Stimulated activated CD8-positive, alpha-beta memory T cell treated with anti-CD3 and anti-CD28 coated beads, Interleukin-7, amount 100 ng/mL, for 1 hour (primary cell): ENCODE data around the gene MRO.
"Not testable (repeated sequence)": the region's sequence is repeated elsewhere in the genome, so short reads cannot be mapped to it uniquely, and the experiment has no call there.

Experiments used
- DNase-seq, 2 donors: peaks; one replicate each; pipeline ENCODE4 v3.0.0-alpha.2; 2020; ENCODE audit warnings: low read depth in 2 of 2

The MRO gene

DNA sequence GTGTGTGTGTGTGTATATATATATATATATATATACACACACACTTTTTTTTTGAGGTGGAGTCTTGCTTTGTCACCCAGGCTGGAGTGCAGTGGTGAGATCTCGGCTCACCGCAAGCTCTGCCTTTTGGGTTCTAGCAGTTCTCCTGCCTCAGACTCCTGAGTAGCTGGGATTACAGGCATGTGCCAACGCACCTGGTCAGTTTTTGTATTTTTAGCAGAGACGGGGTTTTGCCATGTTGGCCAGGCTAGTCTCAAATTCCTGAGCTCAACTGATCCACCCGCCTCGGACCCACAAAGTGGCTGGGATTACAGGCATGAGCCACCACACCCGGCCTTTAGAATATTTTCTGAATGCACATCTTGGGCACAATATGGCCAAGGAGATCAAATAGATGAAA is 13.7 kb upstream of the MRO start:
- not testable (repeated sequence) for DNase-seq

DNA sequence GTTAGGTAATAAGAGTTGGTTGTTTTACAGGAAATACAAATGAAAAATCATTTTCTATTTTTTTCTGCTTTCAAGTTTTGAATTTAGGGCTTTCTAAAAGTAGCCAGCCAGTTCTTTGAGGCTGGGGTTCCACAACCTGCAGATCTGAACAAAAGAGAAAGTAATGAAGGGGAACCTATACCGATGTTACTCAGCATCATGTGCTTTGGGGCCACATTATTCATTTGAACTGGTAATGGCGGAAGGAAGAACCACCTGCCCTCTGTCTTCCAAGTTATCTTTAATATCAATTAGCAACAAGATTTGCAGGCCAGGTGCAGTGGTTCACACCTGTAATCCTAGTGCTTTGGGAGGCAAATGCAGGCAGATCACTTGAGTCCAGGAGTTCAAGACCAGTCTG is 12.9 kb upstream of the MRO start:
- no peak for DNase-seq

DNA sequence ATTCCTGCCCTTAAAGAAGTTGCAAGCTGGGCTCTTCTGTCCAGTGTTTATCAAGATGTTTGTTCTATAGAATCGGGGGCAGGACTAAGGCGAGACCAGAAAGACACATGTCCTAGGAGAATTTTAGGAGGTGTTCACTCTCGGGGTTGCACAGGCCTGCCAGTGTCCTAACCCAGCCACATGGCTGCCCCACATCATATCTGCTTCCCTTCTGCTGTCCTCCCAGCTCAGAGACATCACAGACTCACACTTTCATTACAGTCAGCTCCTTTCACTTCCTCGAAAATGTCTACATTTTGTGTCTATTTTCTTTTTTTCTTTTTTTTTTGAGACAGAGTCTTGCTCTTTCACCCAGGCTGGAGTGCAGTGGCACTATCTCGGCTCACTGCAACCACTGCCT is 10.7 kb upstream of the MRO start:
- DNase-seq, result no peak

DNA sequence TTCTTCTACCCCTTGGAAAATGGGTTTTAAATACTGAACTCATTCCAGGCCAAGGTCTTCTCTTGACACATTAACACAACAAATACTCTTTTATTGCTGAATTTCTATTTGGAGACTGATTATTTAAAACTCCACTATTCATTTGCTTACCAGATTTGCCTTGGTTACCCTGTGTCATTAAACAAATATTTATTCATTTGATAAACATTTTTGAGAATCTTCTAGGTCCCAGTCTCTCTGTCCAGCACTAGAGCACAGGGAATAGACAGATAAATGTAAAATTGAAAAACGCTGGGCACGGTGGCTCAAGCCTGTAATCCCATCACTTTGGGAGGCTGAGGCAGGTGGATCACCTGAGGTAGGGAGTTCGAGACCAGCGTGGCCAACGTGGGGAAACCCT is 9.8 kb upstream of the MRO start:
- no peak for DNase-seq

DNA sequence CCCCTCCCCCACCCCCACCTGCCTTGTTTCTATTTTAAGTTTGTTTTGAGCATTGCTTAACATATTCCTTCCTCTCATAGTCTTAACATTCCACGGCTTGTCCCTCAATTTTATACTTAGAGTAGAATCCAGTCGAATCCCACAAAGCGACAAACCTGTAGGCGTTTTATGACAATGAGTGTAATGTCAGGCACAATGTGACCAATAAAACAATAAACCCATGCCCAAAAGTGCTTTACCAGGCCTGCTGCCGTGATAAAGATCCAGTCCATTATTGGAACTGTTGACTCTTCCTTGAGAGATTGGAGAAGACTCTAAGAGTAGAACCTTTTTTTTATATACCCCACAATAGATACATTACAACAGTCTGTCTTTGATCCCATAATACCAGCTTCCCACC is 6.2 kb upstream of the MRO start:
- DNase-seq, result no peak

DNA sequence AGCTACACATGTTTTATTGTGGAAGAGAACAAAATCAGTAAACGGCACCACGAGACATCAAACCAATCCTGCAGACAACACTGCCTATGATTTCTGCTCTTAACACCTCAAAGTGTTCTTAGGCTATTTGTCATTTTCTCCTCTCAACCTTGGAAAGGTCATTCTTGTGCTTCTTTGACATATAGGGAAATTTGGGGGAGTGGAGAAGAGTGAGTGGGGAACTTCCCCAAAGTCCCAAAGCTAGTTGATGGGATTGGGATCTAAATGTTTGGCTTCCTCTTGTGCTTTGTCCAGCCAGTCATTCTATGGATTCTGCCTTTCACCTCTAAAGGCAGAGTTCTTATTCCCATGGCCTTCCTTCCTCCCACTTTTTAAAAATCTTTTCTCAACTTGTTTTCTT is 5.8 kb upstream of the MRO start:
- DNase-seq, result no peak

DNA sequence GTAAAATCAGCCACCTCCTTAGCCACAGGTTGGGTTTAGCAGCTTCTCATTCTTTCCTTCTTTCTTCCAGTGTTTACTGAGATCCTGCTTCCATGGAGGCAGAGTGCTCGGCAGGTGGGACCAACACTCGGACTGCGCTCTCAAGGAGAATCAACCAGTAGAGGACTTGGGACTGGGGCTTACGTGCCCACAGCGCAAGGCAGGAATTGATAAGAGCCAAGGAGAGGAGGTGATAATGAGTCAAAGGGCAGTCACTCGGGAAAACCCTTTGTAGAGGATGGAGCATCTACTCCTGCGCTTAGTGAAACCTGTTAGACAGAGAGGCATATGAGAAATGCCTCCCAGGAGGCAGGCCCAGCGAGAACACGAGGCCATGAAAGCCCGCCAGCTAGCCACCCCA is 2.9 kb upstream of the MRO start:
- DNase-seq, result no peak

DNA sequence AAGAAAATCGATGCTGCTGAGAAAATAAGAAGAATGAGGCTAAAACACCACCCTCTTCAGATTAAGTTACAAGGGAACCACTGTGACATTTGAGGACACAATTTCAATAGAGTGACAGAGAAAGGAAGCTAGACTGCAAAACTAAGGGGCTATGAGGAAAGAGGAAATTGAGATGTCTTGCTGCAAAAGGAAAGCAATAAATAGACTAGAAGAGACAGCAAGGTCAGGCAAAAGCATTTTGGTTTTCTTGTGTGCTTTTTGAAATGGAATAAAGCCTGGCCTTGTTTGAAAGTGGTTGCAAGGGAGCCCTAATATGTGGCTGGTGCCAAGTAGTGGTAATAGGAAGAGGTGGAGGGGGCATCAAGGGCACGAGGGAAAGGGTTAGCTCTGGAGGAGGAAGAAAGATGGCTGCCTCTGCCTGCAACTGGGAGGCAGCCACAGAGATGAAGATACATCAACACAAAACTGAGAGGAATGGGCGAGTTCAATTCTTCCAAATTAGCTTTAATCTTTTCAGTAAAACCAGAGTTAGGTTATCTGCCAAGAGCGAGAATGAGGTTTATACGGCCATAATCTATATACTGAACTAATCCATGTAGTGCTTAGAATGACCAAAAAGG is 1.2 kb upstream of the MRO start:
- DNase-seq, result no peak

DNA sequence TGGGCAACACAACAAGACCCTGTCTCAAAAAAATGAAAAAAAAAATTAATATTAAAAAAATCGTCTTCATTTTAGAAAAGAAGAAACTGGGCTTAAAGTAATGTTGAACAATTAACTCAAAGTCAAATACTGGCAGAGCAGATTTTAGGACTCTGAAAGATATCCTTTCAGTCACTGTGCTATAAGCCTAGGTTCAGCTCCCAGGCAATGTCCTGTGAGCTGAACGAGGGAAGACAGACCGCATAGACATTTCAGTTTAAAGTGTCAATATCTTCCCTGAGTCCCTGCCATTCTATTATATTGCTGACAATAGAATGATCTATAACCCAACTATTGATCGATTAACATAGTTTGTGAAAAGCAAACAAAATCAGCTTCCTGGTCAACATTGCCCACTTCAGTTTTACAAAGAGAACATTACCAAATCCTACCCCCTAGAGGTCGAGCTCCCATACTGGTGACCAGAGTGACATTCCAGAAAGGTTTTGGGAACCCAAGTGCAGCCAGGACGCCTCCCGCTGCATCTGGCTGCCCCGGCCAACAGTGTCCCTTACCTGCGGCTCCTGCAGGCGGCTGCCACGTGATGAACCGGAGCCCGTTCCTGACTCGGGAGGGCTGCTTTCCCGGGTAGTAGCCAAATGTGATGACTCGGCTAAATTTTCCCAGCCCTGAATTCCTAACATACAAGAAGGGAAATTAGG is 639 bp downstream of the MRO start:
- DNase-seq, result no peak

DNA sequence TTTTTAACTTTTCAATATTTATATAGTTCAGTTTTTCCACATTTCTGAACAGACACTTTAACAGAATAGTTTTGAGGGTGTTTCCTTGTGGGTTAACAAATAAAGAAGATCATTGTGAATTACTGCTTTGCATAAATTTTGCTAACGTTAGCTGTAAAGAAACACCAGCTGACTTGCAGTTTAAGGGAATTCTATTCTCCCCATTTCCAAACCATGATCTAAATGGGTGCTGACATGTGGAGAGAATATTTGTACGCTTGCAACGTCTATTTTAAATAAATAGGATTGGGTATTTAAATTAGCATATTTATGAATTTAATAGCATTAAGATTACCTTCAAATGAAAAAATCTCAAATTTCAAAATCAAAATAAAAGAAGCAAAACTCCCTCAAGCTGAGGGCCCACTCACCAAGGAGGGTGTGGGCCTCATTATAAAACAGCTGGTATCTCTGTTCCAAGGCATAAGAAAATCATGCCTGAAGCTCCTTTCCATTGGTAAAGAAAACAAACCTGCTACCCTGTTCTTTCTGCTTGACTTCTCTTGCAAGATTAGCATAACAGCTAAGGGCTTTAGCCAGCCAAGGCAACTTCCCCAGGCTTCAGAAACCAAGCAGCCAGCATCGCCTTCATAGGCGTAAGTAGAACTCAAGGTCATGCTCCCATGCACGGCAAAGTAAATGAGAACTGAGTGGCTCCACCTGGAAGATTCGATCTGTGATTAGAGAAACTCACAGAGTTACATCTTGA is 3.2 kb downstream of the MRO start:
- no peak for DNase-seq

DNA sequence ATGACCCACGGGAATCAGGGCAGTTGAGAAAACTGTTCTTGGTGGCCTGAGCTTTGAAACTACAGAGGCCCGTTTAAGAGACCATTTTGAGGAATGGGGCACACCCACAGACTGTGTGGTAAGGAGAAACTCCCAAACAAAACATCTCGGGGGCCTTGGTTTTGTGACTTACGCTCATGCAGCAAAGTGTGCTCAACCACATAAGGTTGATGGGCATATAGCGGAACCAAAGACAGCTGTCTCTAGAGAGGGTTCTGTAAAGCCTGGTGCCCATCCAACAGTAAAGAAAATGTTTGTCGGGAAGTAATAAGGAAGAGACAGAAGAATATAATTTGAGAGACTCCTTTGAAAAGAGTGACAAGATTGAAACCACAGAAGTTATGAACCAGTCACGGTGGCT is 5.4 kb downstream of the MRO start:
- DNase-seq, result no peak

DNA sequence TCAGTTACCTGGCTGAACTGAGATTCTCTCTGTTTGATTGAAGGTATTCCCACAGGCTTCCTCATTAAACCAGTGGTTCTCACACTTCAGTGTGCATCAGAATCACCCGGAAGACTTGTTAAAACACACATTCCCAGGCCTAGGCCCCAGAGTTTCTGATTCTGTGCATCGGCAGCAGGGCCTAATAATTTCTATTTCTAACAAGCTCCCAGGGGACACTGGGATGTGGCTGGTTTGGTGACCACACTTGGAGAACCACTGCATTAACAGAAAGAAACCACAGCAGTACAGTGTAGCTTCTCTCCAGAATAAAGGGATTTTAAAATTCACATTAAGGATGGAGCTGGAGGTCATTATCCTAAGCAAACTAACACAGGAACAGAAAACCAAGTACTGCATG is 6.5 kb downstream of the MRO start:
- DNase-seq, result no peak

DNA sequence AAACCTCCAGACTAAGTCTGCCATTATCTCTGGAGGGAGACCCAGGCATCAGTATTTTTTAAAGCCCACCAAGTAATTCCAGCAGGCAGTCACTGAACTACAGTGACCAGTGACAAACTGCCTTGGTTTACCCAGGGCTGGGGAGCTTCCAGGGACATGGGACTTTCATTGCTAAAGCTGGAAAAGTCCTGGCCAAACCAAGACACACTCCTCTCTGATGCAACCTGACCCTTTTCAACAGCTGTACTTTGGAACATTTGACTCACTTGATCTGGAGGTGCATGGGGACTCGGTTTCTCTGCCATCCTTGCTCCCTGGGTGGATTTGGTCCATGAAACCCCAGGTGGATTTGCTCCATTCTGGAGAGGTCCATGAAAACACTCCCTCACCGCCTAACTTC is 7.0 kb downstream of the MRO start:
- no peak for DNase-seq

DNA sequence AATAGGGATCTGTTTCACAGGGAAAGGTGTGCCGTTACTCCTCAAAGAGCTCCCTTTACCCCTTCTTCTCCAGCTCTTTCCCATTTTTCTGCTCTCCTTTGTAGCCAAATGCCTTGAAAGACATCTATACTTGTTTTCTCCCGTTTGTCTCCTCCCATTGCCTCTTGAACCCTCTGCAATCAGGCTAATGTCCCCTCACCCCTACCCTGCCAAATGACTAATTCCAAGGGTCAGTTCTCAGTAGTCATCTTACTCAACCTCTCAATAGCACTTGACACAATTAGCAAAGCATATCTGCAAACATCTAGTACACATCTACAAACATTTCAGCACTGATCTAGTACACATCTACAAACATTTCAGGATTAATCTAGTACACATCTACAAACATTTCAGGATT is 12.6 kb downstream of the MRO start:
- DNase-seq, result no peak

DNA sequence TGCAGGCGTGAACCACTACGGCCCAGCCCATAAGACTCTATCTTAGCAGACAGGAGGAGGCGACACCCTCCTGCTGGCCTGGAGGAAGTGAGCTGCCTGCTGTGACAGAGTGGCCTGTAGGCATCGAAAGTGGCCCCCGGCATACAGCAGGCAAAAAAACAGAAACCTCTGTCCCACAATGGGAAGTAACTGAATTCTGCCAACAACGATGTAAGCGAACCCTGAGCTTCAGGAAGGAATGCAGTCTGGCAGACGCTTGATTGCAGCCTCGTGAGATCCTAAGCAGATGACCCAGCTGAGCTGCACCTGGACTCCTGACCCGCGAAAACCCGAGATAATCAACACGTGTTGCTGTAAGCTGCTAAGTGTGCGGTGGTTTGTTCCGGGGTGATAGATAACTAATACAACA is 13.6 kb downstream of the MRO start:
- DNase-seq, result no peak

DNA sequence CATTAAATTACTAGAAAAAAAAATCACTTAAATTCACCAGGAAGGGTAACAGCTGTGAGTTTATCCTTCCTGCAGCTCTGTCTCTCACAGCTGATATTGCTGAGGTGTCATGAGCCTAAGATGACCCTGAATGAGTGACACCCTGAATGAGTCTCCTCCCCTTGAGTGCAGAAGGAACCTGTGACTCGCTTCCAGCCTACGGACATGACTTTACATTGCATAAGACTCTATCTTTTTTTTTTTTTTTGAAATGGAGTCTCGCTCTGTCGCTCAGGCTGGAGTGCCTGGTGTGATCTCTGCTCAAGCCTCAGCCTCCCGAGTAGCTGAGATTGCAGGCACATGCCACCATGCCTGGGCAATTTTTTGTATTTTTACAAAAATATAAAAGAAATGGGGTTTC is 14.1 kb downstream of the MRO start:
- DNase-seq, result no peak

DNA sequence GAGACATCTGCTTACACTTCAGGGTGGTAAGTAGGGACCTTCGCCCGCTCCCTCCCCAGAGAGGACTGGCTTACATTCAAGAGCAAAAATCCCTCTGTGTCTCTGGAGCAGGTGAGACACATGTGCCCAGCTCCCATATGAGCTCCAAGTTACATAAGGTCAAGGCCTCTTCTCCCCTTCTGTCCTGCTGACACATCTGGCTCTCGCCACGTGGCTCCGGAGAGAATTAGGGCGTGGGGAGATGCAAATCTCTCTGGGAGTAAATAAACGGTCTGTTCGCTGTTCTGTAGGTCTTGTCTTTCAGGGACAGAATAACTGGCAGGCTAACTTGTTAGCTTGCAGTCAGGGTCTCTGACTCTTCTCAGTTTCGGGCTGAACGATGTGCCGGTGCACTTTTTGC is 16.2 kb downstream of the MRO start:
- DNase-seq, result no peak

DNA sequence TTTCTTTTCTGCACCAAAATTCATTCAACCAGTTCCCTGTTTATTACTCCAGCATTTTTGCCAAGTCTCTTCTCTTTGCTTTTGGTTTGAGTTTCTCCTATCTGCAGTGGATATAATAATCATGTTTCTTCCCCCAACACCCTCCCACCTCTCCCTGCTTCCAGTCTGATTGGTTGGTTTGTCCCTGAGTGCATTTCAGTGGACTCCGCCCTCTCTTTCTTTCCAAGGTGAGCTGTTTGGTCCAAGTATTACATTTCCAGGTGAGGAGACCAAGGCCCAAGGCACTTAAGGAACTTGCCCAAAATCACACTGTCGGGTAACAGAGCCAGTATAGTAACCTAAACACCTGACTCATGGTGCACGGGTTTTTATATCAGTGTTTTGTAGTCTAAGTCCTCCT is 17.7 kb downstream of the MRO start:
- DNase-seq, result no peak

DNA sequence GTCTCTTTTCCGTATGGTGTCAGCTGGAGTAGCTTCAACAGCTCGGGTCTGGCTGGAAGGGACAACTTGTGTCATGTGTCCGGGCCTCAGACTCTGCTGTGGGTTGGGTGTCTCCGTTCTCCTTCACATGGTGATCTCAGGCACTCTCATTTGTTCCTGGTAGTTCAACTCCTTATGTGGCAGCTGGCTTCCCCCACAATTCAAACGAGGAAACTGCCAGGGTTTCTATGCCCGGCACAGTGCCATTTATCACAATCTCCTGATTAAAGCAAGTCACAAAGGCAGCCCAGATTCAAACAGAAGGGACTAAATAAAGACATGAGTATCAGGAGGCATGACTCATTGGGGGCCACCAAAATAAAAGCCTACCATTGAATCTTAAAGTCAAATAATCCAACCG is 22.7 kb downstream of the MRO start:
- DNase-seq, result no peak

DNA sequence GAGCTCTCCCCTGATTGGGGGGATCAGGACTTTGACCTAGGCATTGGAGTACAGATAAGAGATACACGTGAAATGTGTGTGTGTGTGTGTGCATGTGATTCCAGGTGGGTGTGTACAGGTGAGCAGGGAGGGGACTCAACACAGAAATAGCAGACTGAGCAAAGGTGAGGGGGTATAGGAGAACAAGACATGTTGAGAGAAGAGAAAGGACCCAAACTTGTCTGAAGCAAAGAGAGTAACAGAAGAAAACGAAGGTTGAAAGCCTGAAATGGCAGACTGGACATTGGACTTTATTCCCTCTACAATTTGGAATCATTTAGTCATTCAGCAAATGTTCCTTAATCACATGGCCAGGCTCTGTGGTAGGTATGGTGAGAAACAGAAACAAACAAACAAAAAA is 23.3 kb downstream of the MRO start:
- no peak for DNase-seq

DNA sequence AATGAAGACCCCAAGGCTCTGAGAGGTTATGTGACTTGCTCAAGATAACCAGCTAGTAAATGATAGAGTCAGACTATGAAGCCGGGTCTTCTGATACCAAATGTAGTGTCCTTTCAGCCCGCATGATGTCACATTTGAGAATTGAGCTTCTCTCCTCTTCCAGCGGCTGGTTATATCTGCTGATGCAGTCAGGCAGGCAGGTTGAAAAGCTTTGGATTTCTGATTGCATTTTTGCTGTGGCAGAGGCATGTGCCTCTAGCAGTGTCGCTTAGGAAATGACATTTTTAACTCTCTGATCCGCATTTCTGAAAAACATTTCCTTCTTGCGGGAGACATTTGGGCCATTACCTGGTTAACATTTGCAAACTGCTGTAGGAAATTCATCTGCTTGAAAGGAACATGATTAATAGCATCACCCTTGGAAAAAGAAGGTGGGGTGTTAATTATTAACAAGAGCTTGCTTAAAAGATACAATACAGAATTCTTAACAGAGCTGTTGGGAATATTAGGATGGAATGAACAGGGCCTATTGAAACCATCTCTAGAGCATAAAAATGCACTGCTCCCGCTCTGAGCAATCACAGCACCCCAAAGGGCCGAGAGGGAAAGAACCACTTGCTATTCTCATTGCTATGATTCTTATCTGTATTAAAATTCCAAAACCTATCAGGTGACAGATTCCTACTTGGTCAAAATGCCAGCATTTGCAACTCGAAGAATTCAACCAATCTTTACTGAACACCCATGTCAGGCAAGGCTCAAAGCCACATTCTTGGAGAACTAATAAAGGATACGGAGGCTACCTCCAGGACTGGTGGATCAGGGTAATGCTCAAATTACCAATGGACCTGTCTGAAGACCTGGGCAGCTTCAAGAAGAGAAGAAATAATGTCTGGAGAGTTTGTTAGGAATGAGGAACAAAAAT is 25.9 kb downstream of the MRO start:
- no peak for DNase-seq

DNA sequence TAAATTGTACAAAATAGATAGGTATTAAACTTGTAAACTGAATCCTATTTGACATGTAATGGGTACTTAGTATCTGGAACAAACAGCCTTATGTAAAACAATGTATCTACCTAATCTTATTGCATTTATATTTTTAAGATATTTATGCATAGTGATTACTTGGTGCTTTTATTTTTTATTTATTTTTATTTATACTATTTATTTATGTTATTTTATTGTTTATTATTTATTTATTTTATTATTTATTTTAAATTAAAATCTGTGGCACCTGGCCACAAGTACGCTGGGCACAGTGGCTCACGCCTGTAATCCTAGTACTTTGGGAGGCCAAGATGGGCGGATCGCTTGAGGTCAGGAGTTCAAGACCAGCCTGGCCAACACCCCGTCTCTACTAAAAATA is 26.9 kb downstream of the MRO start:
- no peak for DNase-seq
